ENCODE measurements around the gene FXYD4. TPM values are rescaled to one million over a fixed set of nuclear protein-coding genes. Genes with fewer than 3 reads are reported as not detected.

FXYD4 gene
- total RNA-seq, 2 donors from 2014 or later = not detected

DNA sequence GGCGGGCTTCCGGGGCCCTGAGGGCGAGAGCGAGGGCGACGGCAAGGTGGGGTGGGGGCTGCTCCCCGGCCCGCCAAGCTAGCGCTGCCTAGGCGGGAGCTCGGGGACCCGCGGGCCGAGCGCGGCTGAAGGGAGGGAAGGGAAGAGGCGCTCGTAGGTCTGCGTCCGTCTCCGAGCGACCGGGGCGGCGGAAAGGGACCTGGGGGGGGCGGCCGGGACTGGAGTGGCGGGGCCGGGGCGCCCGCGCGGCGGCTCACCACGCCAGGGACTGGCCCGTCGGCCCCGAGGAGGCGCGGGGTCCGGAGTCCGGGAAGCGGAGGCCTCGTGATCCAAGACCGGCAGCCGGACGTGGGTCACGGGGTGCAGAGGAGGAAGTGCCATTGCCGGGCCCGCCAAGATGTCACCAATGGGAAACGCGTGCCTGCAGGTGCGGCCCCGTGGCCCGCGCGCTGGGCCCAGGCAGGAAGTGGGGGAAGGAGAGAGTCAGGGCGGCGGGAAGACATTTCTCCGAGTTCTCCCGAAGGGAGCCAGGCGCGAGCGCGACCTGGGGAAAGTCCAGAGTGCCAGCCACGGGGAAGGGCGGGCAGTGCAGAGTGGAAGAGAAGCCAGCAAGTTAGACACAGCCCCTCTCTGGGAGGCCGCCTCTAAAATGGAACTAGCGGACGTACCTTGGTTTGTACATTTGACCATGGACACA lies 25.6 kb downstream of the FXYD4 start:
- intact Hi-C loops (cut with DNase I) = no loop called here
- H3K27me3 ChIP-seq = no peaks in the 10 kb centered on the region
- peak overlapping the region; percentile 46 to 78 for H3K4me3 ChIP-seq
- peak overlapping the region; percentile 94 to 99 (median 98) for H3K27ac ChIP-seq
- H3K36me3 ChIP-seq (replicated peaks in 1 of 2; ENCODE audit: insufficient read depth in 1 of 2, low read depth in 2 of 2) = peaks cover 7 to 11% of the 10 kb centered on the region in 2 donors
- TF ChIP-seq POLR2A (IDR thresholded peaks at IDR 0.05) = peak; percentile 53 to 72 (median 55)
- TF ChIP-seq, protein P1, sequence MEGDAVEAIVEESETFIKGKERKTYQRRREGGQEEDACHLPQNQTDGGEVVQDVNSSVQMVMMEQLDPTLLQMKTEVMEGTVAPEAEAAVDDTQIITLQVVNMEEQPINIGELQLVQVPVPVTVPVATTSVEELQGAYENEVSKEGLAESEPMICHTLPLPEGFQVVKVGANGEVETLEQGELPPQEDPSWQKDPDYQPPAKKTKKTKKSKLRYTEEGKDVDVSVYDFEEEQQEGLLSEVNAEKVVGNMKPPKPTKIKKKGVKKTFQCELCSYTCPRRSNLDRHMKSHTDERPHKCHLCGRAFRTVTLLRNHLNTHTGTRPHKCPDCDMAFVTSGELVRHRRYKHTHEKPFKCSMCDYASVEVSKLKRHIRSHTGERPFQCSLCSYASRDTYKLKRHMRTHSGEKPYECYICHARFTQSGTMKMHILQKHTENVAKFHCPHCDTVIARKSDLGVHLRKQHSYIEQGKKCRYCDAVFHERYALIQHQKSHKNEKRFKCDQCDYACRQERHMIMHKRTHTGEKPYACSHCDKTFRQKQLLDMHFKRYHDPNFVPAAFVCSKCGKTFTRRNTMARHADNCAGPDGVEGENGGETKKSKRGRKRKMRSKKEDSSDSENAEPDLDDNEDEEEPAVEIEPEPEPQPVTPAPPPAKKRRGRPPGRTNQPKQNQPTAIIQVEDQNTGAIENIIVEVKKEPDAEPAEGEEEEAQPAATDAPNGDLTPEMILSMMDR (IDR thresholded peaks at IDR 0.05) = peak in 1 of 7 experiments; percentile 5
- peaks cover 65% of the 10 kb centered on the region for H3K4me1 ChIP-seq
- WGBS, 2 donors = 0 to 1% methylated on average over 13 to 52 of the region's 70 CpGs
- DNase-seq (peak; percentile 88 to 94 (median 92)), ATAC-seq (peak; percentile 86)
- H3K9me3 ChIP-seq = no peaks in the 10 kb centered on the region

DNA sequence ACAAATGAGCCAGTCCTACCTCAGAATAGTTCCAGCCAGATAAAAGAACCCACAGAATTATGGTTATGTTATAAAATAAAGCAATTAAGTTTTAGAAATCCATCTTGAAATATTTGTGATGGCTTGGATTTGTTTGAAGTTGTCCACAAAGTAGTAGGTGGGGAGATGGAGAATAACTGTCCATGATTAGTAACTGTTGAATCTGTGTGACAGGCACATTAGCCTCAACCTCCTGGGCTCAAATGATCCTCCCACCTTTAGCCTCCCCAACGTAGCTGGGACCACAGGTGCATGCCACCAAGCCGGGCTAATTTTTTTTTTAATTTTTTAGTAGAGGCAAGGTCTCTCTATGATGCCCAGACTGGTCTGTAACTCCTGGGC lies 27.5 kb downstream of the FXYD4 start:
- Histone ChIP-seq H3K4me1 (peaks cover 84% of the 10 kb centered on the region), H3K27me3 (no peaks in the 10 kb centered on the region), H3K27ac (peak overlapping the region in 2 of 4 donors; percentile 19 to 99), H3K36me3 (replicated peaks in 1 of 2; ENCODE audit: insufficient read depth in 1 of 2, low read depth in 2 of 2) (peaks cover 0 to 4% of the 10 kb centered on the region in 2 donors), H3K9me3 (no peaks in the 10 kb centered on the region), H3K4me3 (no peak overlapping the region)
- DNase-seq (no peak), ATAC-seq (no peak)
- TF ChIP-seq POLR2A (IDR thresholded peaks at IDR 0.05) = no peak
- TF ChIP-seq, protein P1 (IDR thresholded peaks at IDR 0.05) = no peak
- intact Hi-C loops (cut with DNase I) = no loop called here
- WGBS, 2 donors = 64 to 66% methylated on average over 2 of the region's 2 CpGs

DNA sequence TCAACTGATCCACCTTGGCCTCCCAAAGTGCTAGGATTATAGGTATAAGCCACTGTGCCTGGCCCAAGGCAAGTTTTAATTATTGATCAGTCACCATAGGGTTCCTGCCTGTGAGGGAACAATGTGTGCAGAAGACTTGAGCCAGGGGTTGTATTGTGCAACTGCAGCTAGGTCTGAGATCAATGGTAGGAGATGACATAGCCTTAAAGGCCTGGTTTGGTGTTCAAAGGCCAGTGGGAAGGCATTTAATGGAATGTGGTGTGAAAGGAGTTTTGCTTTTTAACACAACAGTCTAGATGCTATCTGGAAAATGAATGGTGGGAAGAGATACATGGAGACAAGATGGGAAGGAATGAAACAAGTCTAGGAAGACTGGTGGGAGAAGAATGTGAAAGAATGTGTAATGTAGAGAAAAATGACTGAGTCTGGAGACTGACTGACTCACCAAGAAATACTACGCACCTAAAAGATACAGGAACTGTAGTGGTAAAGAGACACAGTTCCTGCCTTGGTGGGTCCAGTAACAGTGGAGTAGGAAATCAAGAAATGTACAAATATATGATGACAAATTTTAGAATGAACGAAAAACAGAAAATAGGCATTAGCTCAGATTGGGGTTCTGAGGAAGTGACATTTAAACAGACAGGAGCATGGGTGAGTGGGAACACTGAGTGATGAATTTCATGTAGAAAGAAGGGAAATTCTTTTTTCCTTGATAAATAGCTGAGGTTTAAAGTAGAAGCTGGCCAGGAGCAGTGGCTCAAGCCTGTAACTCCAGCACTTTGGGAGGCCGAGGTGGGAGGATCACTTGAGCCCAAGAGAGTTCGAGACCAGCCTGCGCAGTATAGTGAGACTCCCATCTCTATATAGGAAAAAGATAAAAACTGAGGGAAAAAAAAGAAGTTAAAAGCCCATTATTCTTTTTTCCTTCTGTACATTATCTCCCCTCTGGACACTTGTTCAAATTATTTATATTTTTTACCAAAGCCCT lies 28.2 kb downstream of the FXYD4 start:
- ATAC-seq (no peak), DNase-seq (peak in 2 of 4 donors; percentile 22 to 38)
- no peaks in the 10 kb centered on the region for H3K27me3 ChIP-seq
- H3K27ac ChIP-seq = peak overlapping the region in 2 of 4 donors; percentile 19 to 99
- intact Hi-C loops (cut with DNase I) = no loop called here
- H3K4me1 ChIP-seq = peaks cover 87% of the 10 kb centered on the region
- H3K36me3 ChIP-seq (replicated peaks in 1 of 2; ENCODE audit: insufficient read depth in 1 of 2, low read depth in 2 of 2) = no peaks in the 10 kb centered on the region
- H3K9me3 ChIP-seq = no peaks in the 10 kb centered on the region
- H3K4me3 ChIP-seq = no peak overlapping the region
- 87 to 88% methylated on average over 5 of the region's 5 CpGs for WGBS, 2 donors
- TF ChIP-seq, protein P1 (IDR thresholded peaks at IDR 0.05) = no peak
- no peak for TF ChIP-seq POLR2A (IDR thresholded peaks at IDR 0.05)

GRCh38 chr10:43401627-43402026 lies 30.2 kb downstream of the FXYD4 start:
- peaks cover 85% of the 10 kb centered on the region for H3K4me1 ChIP-seq
- WGBS, 2 donors = 86 to 89% methylated on average over 2 of the region's 2 CpGs
- H3K4me3 ChIP-seq = no peak overlapping the region
- no peaks in the 10 kb centered on the region for H3K9me3 ChIP-seq
- no peak overlapping the region for H3K27ac ChIP-seq
- intact Hi-C loops (cut with DNase I) = no loop called here
- no peak for TF ChIP-seq POLR2A (IDR thresholded peaks at IDR 0.05)
- TF ChIP-seq, protein P1 (IDR thresholded peaks at IDR 0.05) = no peak
- H3K27me3 ChIP-seq = no peaks in the 10 kb centered on the region
- DNase-seq = no peak
- H3K36me3 ChIP-seq (replicated peaks in 1 of 2; ENCODE audit: insufficient read depth in 1 of 2, low read depth in 2 of 2) = no peaks in the 10 kb centered on the region
- no peak for ATAC-seq
